Fibroblast of lung (primary cell): ENCODE data around the gene FCRL5.

ENCODE experiments used
- EZH2 ChIP-seq: IDR thresholded peaks from 2 replicates; pipeline ENCODE4 v1.5.1; 2012; ENCODE audit warnings: low read length, control low read depth, mild to moderate bottlenecking; ENCODE audit errors: missing control alignments
- TF ChIP-seq, protein P1 (sequence below), 2 donors: IDR thresholded peaks in 1 of 2; conservative IDR thresholded peaks in 1 of 2; 1 replicate in 1 of 2; 2 replicates in 1 of 2; pipeline ENCODE4 v1.5.1; 2011 to 2012; ENCODE audit warnings: low read length in 2 of 2, control low read depth in 1 of 2, inconsistent platforms in 1 of 2, low read depth in 1 of 2, mild to moderate bottlenecking in 1 of 2

DNA sequence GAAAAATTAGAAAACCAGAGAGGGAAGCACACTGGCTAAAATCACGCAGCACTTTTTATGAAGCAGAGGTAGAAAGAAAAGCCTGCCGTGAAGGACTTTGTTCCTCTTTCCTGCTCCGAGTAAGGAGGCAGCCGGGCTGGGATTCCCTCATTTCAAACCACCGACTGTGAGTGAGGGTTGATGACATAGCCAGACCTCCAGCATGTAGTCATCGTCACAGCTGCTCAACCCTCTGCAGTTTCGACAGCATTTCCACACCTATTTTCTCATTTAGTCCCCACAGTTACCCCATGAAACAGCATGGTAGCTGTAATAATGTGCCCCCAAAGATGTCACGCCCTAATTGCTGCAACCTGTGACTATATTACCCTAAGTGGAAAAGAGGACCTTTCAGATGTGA is 35.3 kb downstream of the FCRL5 start:
- TF ChIP-seq, protein P1, sequence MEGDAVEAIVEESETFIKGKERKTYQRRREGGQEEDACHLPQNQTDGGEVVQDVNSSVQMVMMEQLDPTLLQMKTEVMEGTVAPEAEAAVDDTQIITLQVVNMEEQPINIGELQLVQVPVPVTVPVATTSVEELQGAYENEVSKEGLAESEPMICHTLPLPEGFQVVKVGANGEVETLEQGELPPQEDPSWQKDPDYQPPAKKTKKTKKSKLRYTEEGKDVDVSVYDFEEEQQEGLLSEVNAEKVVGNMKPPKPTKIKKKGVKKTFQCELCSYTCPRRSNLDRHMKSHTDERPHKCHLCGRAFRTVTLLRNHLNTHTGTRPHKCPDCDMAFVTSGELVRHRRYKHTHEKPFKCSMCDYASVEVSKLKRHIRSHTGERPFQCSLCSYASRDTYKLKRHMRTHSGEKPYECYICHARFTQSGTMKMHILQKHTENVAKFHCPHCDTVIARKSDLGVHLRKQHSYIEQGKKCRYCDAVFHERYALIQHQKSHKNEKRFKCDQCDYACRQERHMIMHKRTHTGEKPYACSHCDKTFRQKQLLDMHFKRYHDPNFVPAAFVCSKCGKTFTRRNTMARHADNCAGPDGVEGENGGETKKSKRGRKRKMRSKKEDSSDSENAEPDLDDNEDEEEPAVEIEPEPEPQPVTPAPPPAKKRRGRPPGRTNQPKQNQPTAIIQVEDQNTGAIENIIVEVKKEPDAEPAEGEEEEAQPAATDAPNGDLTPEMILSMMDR (conservative IDR thresholded peaks at IDR 0.05 in 1 of 2, IDR thresholded peaks at IDR 0.05 in 1 of 2; ENCODE audit: low read depth in 1 of 2, low read length in 2 of 2) = no peak
- no peak for TF ChIP-seq EZH2
